Right kidney (tissue), 9 donors: ENCODE data around the gene BIRC6.
"Not testable (repeated sequence)": the region's sequence is repeated elsewhere in the genome, so short reads cannot be mapped to it uniquely, and the experiment has no call there.

Source experiments
- DNase-seq: peaks from one replicate; pipeline ENCODE4 v3.0.0-alpha.2; 2016
- long read RNA-seq, 8 donors: transcript quantifications; one replicate each; lab custom pipeline, GENCODE V29; 2026

Gene BIRC6, protein sequence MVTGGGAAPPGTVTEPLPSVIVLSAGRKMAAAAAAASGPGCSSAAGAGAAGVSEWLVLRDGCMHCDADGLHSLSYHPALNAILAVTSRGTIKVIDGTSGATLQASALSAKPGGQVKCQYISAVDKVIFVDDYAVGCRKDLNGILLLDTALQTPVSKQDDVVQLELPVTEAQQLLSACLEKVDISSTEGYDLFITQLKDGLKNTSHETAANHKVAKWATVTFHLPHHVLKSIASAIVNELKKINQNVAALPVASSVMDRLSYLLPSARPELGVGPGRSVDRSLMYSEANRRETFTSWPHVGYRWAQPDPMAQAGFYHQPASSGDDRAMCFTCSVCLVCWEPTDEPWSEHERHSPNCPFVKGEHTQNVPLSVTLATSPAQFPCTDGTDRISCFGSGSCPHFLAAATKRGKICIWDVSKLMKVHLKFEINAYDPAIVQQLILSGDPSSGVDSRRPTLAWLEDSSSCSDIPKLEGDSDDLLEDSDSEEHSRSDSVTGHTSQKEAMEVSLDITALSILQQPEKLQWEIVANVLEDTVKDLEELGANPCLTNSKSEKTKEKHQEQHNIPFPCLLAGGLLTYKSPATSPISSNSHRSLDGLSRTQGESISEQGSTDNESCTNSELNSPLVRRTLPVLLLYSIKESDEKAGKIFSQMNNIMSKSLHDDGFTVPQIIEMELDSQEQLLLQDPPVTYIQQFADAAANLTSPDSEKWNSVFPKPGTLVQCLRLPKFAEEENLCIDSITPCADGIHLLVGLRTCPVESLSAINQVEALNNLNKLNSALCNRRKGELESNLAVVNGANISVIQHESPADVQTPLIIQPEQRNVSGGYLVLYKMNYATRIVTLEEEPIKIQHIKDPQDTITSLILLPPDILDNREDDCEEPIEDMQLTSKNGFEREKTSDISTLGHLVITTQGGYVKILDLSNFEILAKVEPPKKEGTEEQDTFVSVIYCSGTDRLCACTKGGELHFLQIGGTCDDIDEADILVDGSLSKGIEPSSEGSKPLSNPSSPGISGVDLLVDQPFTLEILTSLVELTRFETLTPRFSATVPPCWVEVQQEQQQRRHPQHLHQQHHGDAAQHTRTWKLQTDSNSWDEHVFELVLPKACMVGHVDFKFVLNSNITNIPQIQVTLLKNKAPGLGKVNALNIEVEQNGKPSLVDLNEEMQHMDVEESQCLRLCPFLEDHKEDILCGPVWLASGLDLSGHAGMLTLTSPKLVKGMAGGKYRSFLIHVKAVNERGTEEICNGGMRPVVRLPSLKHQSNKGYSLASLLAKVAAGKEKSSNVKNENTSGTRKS (N-terminal part only)
- long read RNA-seq, donor 1, partial matches to known transcripts = 17 of 17 reads
- long read RNA-seq, donor 1, other reads (novel, unspliced or antisense) = 0 of 17 reads
- long read RNA-seq, donor 2 = 0 reads
- long read RNA-seq, donor 3, partial matches to known transcripts = 8 of 8 reads
- long read RNA-seq, donor 3, other reads (novel, unspliced or antisense) = 0 of 8 reads
- long read RNA-seq, donor 4, partial matches to known transcripts = 15 of 15 reads
- long read RNA-seq, donor 4, other reads (novel, unspliced or antisense) = 0 of 15 reads
- long read RNA-seq, donor 5 = 0 reads
- long read RNA-seq, donor 6, partial matches to known transcripts = 7 of 8 reads
- long read RNA-seq, donor 6, other reads (novel, unspliced or antisense) = 0 of 8 reads
- long read RNA-seq, donor 7, partial matches to known transcripts = 7 of 7 reads
- long read RNA-seq, donor 7, other reads (novel, unspliced or antisense) = 0 of 7 reads
- long read RNA-seq, donor 8, partial matches to known transcripts = 6 of 6 reads
- long read RNA-seq, donor 8, other reads (novel, unspliced or antisense) = 0 of 6 reads

DNA sequence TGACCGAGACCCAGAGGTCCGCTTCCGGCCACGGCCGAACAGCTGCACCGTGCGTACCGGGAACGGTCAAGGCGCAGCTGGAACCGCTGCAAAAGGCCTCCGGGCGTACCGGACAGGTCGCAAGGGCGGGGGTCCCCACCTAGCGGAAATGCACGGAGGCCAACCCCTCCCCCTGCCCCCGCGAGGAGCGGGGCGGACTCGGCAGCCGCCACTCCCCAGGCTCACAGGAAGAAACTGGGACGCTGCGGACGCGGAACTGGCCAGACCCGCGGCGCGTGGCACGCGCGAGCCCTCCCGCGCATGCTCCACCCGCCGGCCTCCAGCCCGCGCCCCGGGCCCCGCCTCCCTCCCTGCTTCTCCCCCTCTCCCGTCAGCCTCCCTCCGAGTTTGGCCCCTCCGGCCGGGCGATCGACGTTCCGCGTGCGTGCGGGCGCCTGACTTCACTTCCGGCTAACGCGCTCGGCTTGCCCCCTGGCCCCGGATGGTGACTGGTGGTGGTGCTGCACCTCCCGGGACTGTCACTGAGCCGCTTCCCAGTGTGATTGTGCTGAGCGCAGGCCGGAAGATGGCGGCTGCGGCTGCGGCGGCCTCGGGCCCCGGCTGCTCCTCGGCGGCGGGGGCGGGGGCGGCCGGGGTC lies at the start of gene BIRC6:
BIRC6 (plus strand) TSS at position 343 of the 637 bp plus-strand sequence; CDS start at position 482, 139 bp downstream.
- DNase-seq = peak; percentile 93

DNA sequence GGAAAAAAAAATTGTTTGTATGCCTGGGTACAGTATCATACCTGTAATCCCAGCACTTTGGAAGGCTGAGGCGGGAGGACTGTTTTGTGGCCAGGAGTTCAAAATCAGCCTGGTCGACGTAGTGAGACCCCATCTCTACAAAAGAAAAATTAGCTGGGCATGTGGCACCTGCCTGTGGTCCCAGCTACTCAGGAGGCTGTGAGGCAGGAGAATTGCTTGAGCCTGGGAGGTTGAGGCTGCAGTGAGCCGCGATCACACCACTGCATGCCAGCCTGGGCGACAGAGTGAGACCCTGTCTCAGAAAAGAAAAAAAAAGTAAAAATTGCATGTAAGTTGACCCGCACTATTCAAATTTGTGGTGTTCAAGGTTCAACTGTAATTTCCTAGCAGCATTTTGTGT lies 46.2 kb upstream of the BIRC6 start:
- no peak for DNase-seq

DNA sequence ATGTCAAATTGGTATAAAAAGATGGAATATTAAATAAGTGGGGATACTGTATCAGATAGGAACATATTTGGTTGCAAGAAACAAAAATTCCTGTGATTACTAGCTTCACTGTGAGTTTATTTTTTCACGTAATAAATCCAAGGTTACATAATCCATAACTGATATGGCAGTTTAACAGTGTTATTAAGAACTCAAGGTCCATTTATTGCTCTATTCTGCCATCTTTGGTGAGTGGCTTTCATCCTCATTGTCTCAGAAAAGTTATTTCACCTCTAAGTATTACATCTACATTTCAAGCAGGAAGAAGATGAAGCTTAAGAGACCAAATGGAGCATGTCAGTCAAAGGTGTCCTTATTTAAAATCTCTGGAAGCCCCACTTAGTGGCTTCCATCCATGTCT lies 41.9 kb upstream of the BIRC6 start:
- no peak for DNase-seq

DNA sequence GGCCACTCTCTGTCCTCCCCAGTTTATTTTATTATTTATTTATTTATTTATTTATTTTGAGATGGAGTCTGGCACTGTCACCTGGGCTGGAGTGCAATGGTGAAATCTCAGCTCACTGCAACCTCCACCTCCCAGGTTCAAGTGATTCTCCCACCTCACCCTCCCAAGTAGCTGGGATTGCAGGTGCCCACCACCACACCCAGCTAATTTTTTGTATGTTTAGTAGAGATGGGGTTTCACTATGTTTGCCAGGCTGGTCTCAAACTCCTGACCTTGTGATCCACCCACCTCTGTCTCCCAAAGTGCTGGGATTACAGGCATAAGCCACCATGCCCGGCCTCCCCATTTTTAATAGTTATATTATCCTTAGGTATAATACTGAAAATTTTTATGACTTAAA lies 28.1 kb upstream of the BIRC6 start:
- not testable (repeated sequence) for DNase-seq

DNA sequence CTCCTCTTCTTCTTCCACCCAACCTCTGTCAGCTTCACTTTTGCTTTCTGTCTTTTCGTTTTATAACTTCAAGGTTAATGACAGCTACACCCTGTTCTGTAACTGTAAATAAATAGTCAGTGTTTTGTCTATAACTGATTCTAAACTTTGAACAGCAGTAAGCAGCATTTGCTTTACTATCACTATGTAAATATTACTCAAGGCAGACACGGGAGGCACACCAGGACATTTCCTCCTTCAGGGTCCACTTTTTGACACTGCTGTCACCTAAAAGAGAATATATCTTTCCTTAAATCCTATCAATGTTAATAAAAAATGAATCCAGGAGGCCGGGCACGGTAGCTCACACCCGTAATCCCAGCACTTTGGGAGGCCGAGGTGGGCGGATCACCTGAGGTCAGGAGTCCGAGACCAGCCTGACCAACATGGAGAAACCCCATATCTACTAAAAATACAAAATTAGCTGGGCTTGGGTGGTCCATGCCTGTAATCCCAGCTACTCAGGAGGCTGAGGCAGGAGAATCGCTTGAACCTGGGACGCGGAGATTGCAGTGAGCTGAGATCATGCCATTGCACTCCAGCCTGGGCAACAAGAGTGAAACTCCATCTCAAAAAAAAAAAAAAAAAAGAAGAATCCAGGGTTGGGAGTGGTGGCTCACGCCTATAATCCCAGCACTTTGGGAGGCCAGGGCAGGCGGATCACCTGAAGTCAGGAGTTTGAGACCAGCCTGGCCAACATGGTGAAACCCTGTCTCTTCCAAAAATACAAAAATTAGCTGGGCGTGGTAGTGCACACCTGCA lies 27.4 kb upstream of the BIRC6 start:
- not testable (repeated sequence) for DNase-seq

DNA sequence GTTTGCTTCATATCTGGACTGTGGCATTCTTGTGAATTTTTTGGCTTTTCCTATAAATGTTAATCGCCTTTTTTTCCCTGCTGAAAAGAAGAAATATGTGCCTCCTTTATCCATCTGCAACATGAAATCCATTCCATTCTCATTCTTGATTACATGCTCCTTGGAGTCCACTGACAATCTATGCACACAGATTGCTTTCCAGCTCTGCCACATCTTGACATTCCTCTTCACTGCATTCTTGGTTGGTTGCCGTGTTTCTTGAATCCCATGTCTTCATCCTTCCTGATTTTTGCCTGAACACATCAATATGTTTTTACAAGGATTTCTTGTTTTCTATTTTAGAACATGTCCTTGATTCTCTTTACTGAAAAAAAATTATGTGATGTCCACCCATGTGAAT lies 26.7 kb upstream of the BIRC6 start:
- DNase-seq = no peak

DNA sequence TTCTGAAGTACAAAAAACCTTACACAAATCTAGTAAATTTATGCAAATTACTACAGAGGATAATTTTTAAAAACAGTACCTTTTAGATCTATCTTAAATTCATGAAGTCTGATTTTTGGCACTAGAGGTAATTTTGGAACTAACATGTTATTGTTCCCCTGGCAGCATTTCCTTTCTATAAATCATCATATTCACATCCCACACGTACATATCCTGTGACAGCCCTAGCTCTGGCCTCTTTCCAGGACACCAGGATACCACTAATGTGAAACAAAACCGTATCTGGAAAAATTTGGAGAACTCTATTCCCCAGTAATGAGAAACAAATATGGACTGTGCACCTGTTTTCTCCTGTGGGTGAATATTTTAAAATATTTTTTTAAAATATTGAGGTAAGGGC lies 14.0 kb upstream of the BIRC6 start:
- no peak for DNase-seq

DNA sequence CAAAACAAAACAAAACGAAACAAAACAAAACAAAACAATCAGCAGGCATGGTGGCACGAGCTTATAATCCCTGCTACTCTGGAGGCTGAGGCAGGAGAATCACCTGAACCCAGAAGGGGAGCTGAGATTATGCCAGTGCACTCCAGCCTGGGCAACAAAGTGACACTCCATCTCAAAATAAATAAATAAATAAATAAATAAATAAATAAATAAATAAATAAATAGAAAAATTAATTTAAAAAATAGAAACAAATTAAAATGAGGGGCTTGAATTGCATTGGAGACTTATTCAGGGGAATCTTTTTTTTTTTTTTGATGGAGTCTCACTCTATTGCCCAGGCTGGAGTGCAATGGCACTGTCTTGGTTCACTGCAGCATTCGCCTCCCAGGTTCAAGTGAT lies 6.0 kb upstream of the BIRC6 start:
- not testable (repeated sequence) for DNase-seq

DNA sequence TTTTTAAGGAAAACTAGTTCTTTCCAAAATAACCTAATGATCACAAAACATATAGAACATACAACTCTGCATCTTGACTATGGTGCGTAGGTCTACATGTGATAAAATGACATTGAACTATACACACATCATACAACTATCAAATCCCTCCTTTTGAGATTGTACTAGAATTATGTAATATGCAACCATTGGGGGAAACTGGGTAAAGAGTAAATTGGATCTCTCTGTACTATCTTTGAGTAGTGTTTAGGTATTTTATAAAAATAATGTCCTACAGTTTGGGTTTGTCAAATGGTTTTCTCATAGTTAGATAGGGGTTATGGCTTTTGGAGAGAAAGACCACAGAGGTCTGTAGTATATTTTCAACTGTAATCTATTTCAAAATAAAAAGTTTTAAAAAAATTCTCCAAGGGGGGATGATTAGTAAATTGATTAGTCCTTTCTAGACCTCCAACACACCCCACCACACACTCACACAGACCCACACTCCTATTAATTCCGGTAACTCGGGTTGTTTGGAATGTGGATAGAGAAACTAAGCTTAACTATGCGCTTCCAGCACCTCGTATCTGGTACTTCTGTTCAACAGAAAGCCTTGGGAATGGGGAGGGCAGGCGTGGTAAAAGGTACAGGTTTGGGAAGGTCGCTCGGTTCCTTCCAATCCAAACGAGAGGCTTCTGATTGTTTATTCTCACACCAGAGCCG lies 695 bp upstream of the BIRC6 start:
- no peak for DNase-seq

DNA sequence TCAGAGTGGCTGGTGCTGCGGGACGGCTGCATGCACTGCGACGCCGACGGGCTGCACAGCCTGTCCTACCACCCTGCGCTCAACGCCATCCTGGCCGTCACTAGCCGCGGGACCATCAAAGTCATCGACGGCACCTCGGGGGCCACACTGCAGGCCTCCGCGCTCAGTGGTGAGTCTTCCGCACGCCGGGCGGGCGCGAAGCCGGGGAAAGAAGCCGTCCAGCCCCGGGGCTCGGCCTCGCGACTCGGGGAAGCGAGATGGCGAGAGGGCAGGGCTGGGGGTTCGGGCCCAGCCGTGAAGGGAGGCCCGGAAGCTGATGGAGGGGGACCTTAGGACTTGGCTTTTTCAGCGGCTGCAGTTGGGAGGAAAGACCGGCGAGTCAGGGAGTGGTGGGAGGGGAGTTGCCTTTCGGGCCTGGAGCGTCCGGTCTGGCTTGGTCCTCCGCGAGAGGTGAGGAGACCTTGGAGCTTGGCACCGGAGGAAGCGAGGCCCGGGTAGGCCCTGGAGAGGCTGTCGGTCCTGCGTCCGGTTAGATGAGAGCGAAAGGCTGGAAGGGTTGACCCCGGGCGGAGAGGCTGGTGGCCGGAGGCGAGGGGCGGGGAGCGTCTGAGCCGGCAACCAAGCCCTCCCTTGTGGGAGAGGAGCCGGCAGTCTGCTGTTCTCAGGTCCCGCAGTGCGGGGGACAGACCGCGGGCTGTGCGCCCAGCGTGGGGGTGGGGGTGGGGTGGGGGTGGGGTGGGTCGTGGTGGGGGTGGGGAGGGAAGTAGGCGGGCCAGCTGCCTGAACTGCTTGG lies 691 bp downstream of the BIRC6 start:
- DNase-seq = peak; percentile 93

DNA sequence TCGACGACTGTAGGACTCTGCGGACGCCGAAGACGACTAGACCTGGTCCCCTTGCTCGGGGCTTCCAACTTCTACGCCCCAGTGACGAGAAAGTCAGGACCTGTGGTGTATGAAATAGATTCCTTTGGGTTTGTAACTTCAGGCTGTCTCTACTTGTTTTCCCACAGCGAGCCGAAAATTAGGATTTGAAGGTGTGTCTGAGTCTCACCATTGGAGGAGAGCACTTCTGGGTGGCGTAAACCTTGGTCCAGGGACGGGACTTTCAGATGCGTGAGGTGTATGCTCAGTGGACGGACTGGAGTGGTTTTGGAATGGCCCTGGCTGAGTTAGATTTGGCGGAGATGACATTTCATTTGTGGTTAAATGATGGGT lies 1.3 kb downstream of the BIRC6 start:
- DNase-seq = peak; percentile 53

DNA sequence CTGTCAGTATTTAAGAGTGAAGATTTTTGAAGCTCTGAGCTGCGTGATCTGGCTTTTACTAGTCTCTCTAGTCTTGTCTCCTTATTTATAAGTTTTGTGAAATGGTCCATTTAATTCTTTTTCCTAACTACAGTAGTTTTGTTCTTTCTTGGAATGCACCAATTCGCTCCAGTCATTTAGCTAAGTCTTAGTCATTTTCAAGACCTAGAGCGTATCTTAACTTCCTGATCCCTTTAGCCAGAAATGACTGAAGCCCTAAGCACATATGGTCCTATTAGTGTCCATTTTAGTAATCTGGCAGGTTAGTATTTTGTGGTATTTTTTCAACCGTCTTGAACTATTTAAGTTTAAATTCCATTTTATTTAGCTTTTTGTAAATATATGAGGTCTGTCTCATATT lies 3.6 kb downstream of the BIRC6 start:
- DNase-seq = no peak

DNA sequence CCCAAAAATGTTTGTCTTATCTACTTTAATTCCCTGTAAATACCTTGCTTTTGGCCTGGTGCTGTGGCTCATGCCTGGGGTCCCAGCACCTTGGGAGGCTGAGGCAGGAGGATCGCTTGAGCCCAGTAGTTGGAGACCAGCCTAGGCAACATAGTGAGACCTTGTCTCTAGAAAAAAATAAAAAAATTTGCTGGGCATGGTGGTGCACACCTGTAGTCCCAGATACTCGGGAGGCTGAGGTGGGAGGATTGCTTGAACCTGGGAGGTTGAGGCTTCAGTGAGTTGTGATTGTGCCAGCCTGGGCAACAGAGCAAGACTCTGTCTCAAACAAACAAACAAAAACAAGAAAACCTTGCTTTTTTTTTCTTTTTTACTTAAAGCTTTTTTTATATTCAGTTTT lies 6.2 kb downstream of the BIRC6 start:
- not testable (repeated sequence) for DNase-seq

DNA sequence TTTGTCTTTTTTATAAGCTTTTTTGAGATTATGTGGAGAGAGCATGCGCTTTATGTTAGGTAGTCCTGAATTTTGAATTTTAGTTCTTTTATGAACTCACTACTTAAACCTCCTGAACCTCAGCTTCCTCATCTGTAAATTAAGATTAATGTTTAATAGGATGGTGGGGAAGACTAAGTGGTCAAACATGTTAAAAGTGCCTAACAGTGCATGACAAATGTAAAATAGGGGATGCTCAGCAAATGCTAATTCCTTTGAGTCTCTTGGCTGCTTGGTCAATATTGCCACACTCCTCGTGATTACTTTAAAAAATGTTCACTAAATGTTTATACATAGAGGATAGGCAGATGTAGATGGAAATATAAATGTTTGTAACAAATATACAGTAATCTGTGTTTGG lies 6.8 kb downstream of the BIRC6 start:
- no peak for DNase-seq

DNA sequence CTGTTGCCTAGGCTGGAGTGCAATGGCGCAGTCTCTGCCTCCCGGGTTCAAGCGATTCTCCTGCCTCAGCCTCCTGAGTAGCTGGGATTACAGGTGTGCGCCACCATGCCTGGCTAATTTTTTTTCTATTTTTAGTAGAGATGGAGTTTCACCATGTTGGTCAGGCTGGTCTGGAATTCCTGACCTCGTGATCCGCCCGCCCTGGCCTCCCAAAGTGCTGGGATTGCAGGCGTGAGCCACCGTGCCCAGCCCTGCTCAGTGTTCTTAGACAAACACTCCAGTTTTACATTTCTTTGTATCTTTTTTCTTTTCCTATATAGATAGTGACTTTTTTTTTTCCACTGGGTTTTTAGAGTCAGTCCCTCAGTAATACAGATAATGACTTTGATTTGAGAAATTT lies 7.5 kb downstream of the BIRC6 start:
- DNase-seq = not testable (repeated sequence)

DNA sequence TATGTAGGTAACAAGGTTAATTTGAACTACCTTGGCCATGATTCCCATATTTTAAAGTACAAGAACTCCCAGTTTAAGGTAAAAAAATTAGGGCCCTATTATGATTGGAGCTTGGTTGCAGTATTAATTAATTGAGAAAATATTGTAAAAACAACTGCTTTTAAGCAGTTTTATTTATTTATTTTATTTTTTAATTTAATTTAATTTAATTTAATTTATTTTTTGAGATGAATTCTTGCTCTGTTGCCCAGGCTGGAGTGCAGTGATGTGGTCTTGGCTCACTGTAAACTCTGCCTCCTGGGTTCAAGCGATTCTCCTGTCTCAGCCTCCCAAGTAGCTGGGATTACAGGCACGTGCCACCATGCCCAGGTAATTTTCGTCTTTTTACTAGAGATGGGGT lies 8.9 kb downstream of the BIRC6 start:
- not testable (repeated sequence) for DNase-seq

DNA sequence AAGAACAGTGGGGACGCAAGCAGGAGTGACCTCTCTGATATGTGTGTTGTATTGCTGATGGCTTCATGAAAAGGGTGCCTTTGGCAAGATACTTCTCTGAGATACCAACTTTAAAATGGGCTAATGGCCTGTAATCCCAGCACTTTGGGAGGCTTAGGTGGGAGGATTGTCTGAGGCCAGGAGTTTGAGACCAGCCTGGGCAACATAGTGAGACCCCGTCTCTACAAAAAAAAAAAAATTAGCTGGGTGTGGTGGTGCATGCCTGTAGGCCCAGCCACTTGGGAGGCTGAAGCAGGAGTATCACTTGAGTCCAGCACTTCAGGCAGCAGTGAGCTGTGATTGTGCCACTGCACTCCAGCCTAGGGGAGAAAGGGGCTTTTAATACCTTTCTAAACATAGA lies 9.8 kb downstream of the BIRC6 start:
- no peak for DNase-seq

DNA sequence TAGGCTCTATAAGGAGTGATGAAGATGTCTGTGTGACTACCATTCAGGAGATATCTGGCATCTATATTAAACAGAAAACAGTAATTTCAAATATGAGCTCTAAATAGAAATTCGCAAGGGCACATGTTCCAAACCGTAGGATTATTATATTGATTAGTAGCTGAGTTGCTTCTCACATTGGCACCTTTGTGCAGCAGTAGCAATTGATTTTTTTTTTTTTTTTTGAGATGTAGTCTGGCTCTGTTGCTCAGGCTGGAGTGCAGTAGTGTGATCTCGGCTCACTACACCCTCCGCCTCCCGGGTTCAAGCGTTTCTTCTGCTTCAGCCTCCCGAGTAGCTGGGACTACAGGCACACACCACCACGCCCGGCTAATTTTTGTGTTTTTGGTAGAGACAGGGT lies 12.4 kb downstream of the BIRC6 start:
- DNase-seq = no peak
